PC-9 (cell line): ENCODE measurements around the gene SH3BGR. TPM values are rescaled to one million over a fixed set of nuclear protein-coding genes. Genes with fewer than 3 reads are reported as not detected.

Experiments
- BruUV-seq: library from RNA; stranded (reverse); fragments of 400-500 nt; replicated peaks from 2 replicates; lab custom pipeline; 2021; lab: Mats Ljungman, UMichigan
- CTCF ChIA-PET: fragments of 300-600 bp; sonication (Branson Sonifier 250); formaldehyde crosslinking; loops from one replicate; lab custom pipeline; 2022; ENCODE audit warnings: antibody characterized with exemption; lab: Charles Lee
- POLR2A ChIA-PET: fragments of 300-600 bp; sonication (Branson Sonifier 250); formaldehyde crosslinking; loops from one replicate; lab custom pipeline; 2022; ENCODE audit warnings: antibody characterized with exemption; ENCODE audit not compliant: unreplicated experiment; lab: Charles Lee
- DNase-seq, 2 experiments: peaks; one replicate each; pipeline versions ENCODE4 v3.0.0 to v3.0.0-alpha.2; 2015 to 2022; ENCODE audit warnings: mixed read lengths in 1 of 2
- H2AFZ ChIP-seq: fragments of 200-600 bp; sonication (generic); 2 replicates; pipeline ENCODE4 v1.8.1; 2017; ENCODE audit warnings: antibody characterized with exemption
- H3F3A ChIP-seq: fragments of 200-600 bp; sonication (generic); 2 replicates; pipeline ENCODE4 v1.8.1; 2017; ENCODE audit warnings: antibody characterized with exemption, mild to moderate bottlenecking, low read depth; ENCODE audit not compliant: insufficient read depth
- H3K27ac ChIP-seq: fragments of 200-600 bp; sonication (generic); 2 replicates; pipeline ENCODE4 v1.6.1; 2016; ENCODE audit warnings: mixed run types
- H3K27me3 ChIP-seq: fragments of 200-600 bp; sonication (generic); 2 replicates; pipeline ENCODE4 v1.6.1; 2016; ENCODE audit warnings: low read depth, mixed run types; ENCODE audit not compliant: insufficient read depth
- H3K36me3 ChIP-seq: fragments of 200-600 bp; sonication (generic); 2 replicates; pipeline ENCODE4 v1.6.1; 2016; ENCODE audit warnings: low read depth, mixed run types
- H3K4me1 ChIP-seq: fragments of 200-600 bp; sonication (generic); replicated peaks from 2 replicates; pipeline ENCODE4 v1.6.1; 2016; ENCODE audit warnings: mixed run types; ENCODE audit not compliant: insufficient read depth
- H3K4me2 ChIP-seq: fragments of 200-600 bp; sonication (generic); 2 replicates; pipeline ENCODE4 v1.6.1; 2017; ENCODE audit warnings: mixed run types
- H3K4me3 ChIP-seq: fragments of 200-600 bp; sonication (generic); 2 replicates; pipeline ENCODE4 v1.6.1; 2016; ENCODE audit warnings: mixed run types
- H3K79me2 ChIP-seq: fragments of 200-600 bp; sonication (generic); 2 replicates; pipeline ENCODE4 v1.6.1; 2017; ENCODE audit warnings: low read depth, mixed run types
- H3K9me2 ChIP-seq: fragments of 200-600 bp; sonication (generic); 2 replicates; pipeline ENCODE4 v1.8.1; 2017; ENCODE audit warnings: mild to moderate bottlenecking; ENCODE audit not compliant: insufficient read depth
- H3K9me3 ChIP-seq: fragments of 200-600 bp; sonication (generic); 2 replicates; pipeline ENCODE4 v1.8.1; 2016; ENCODE audit warnings: low read depth; ENCODE audit not compliant: insufficient read depth
- H4K20me1 ChIP-seq: fragments of 200-600 bp; sonication (generic); 2 replicates; pipeline ENCODE4 v1.8.1; 2017; ENCODE audit not compliant: insufficient read depth
- EZH2 ChIP-seq: fragments of 200-600 bp; sonication (generic); IDR thresholded peaks from 2 replicates; pipeline ENCODE4 v1.8.0; 2017; ENCODE audit warnings: antibody characterized with exemption, low read depth
- intact Hi-C: fragments of 100-400 bp; cut with micrococcal nuclease; formaldehyde crosslinking; loops from one replicate; pipeline ENCODE4 v1.10.0; 2022; ENCODE audit not compliant: unreplicated experiment
- total RNA-seq: library from RNA; stranded (reverse); gene quantifications from 2 replicates; pipeline ENCODE4 v1.2.3, GENCODE V29; 2021
- TF ChIP-seq, protein P1 (sequence below): fragments of 200-600 bp; sonication (generic); conservative IDR thresholded peaks from 2 replicates; pipeline ENCODE4 v1.6.1; 2017; ENCODE audit warnings: mixed run types, antibody characterized with exemption, mild to moderate bottlenecking, moderate library complexity

Gene SH3BGR
- total RNA-seq, 1 experiment from 2014 or later: 4.5 TPM

DNA sequence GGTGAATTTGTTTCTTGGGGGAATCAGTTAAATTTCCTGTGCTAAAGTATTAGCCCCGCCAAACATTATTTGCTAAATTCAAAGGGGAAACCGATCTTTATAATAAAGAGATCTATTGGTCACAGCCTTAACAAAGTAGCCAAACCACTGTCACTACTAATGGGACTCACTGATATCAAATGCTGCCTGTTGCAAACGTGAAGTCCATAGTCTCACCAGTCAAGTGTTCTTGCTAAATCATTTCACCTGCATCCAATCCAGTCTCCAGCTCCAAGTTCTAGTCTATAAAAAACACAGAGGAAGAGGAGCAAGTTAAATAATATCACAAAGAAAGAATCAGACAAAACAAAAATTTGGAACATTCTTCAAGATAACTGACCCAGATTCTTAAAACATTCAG is 30.1 kb downstream of the SH3BGR start:
- DNase-seq: no peak
- Histone ChIP-seq H3K4me1 (no peaks in the 10 kb centered on the region), H3K79me2 (no peaks in the 10 kb centered on the region), H3K9me3 (no peaks in the 10 kb centered on the region), H3K9me2 (no peaks in the 10 kb centered on the region; the same call in 1 of the 2 replicates), H3K27me3 (no peaks in the 10 kb centered on the region), H3K36me3 (no peaks in the 10 kb centered on the region), H3K4me3 (no peak overlapping the region), H3K4me2 (no peak overlapping the region), H4K20me1 (no peaks in the 10 kb centered on the region), H3F3A (no peaks in the 10 kb centered on the region), H2AFZ (no peak overlapping the region), H3K27ac (no peak overlapping the region)
- intact Hi-C loops: no loop called here
- BruUV-seq: no TSS peak
- CTCF ChIA-PET: no interaction called here
- no peak for TF ChIP-seq EZH2
- TF ChIP-seq, protein P1, sequence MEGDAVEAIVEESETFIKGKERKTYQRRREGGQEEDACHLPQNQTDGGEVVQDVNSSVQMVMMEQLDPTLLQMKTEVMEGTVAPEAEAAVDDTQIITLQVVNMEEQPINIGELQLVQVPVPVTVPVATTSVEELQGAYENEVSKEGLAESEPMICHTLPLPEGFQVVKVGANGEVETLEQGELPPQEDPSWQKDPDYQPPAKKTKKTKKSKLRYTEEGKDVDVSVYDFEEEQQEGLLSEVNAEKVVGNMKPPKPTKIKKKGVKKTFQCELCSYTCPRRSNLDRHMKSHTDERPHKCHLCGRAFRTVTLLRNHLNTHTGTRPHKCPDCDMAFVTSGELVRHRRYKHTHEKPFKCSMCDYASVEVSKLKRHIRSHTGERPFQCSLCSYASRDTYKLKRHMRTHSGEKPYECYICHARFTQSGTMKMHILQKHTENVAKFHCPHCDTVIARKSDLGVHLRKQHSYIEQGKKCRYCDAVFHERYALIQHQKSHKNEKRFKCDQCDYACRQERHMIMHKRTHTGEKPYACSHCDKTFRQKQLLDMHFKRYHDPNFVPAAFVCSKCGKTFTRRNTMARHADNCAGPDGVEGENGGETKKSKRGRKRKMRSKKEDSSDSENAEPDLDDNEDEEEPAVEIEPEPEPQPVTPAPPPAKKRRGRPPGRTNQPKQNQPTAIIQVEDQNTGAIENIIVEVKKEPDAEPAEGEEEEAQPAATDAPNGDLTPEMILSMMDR: no peak
- POLR2A ChIA-PET: no interaction called here

DNA sequence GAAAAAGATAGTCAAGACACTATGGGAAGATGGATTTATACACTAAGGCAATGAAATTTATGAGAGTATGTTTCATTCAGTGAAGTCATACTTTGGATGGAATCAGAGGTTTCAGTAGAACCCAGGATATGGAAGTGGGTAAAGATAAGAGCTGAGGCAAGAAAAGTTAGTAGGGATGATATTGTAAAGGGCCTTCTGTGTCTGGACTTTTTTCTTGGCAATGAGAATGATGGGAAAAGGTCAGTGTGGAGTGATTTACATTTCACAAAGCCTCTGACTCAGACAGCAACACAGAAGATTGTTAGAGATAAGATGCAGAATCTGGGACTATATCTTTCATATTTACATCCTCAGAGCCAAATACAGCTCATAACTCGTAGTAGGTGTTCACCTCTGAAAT is 32.1 kb downstream of the SH3BGR start:
- Histone ChIP-seq H3K27me3 (no peaks in the 10 kb centered on the region), H4K20me1 (no peaks in the 10 kb centered on the region), H3F3A (no peaks in the 10 kb centered on the region), H3K27ac (no peak overlapping the region), H2AFZ (no peak overlapping the region), H3K36me3 (no peaks in the 10 kb centered on the region), H3K9me2 (no peaks in the 10 kb centered on the region; the same call in 1 of the 2 replicates), H3K4me3 (no peak overlapping the region), H3K4me2 (no peak overlapping the region), H3K79me2 (no peaks in the 10 kb centered on the region), H3K9me3 (no peaks in the 10 kb centered on the region), H3K4me1 (no peaks in the 10 kb centered on the region)
- intact Hi-C loops: no loop called here
- ChIA-PET POLR2A (no interaction called here), CTCF (no interaction called here)
- TF ChIP-seq, protein P1: no peak
- no peak for TF ChIP-seq EZH2
- BruUV-seq: no TSS peak
- DNase-seq: no peak

DNA sequence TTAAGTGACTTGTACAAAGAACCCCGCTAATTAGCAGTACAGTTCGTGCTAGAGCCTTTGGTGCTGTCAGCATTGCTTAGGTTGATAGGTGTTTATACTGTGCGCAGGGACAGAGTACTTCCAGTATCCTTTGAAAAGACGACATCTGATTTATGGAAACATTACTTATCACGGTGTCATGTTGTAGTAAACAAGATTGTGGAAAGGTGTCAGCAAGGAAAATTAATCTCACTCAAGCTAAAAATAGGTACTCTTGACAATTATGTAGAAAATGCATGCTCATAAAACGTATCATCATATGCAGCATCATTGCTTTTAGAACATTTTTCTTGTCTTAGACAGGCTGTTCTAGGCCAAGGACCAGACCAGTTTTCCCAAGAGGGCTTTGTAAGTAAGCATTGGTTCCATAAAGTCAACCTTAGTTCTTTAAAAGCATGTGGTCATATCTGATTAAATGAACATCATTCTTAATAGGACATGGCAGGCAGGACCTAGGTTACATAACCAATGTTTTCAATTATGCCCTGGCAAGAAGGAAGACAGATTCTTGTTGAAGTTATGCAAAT is 33.0 kb downstream of the SH3BGR start:
- no peaks in the 10 kb centered on the region; the same call in 1 of the 2 replicates for H3K9me2 ChIP-seq
- H3K9me3 ChIP-seq: no peaks in the 10 kb centered on the region
- intact Hi-C loops: no loop called here
- DNase-seq: no peak
- ChIA-PET POLR2A (no interaction called here), CTCF (no interaction called here)
- H3K4me2 ChIP-seq: no peak overlapping the region
- H3K36me3 ChIP-seq: no peaks in the 10 kb centered on the region
- H3K4me3 ChIP-seq: no peak overlapping the region
- TF ChIP-seq, protein P1: no peak
- no peak for TF ChIP-seq EZH2
- no peak overlapping the region for H3K27ac ChIP-seq
- BruUV-seq: no TSS peak
- no peaks in the 10 kb centered on the region for H3K79me2 ChIP-seq
- H3K27me3 ChIP-seq: no peaks in the 10 kb centered on the region
- no peak overlapping the region for H2AFZ ChIP-seq
- H3F3A ChIP-seq: no peaks in the 10 kb centered on the region
- H4K20me1 ChIP-seq: no peaks in the 10 kb centered on the region
- no peaks in the 10 kb centered on the region for H3K4me1 ChIP-seq
